SH-SY5Y (cell line): Measurements from ENCODE around the gene MEF2D.

Source experiments
- GATA2 ChIP-seq: IDR thresholded peaks from 2 replicates; pipeline ENCODE4 v1.6.1; 2011; ENCODE audit warnings: mild to moderate bottlenecking, low read depth, low read length
- GATA3 ChIP-seq: IDR thresholded peaks from 2 replicates; pipeline ENCODE4 v1.6.1; 2011; ENCODE audit warnings: low read depth, mild to moderate bottlenecking, low read length, moderate library complexity

- TF ChIP-seq GATA2 (no peak), GATA3 (no peak)
Observed at GRCh38 chr1:156470473-156470872, 30.1 kb downstream of the MEF2D start.
